Activated naive CD8-positive, alpha-beta T cell treated with anti-CD3 and anti-CD28 coated beads, Interleukin-2, amount 50 U/mL, for 24 hours (primary cell): ENCODE measurements around the gene DNAI1.
A peak's percentile ranks its signal among the peaks of the same experiment; 100 is the strongest.
"Not testable (repeated sequence)": the region's sequence is repeated elsewhere in the genome, so short reads cannot be mapped to it uniquely, and the experiment has no call there.

ENCODE experiments used
- ATAC-seq: fragments of 150-1000 bp; cut with Tn5 transposase; one replicate; pipeline ENCODE4 v1.10.0; 2021
- DNase-seq: peaks from one replicate; pipeline ENCODE4 v3.0.0; 2021
- H3K27ac Mint-ChIP-seq: one replicate; pipeline ENCODE4 v1.8.0; 2021; ENCODE audit warnings: mild to moderate bottlenecking, mixed read lengths
- H3K27me3 Mint-ChIP-seq: one replicate; pipeline ENCODE4 v1.8.0; 2021; ENCODE audit warnings: mixed read lengths
- H3K36me3 Mint-ChIP-seq: one replicate; pipeline ENCODE4 v1.8.0; 2021; ENCODE audit warnings: low read depth, mixed read lengths
- H3K4me1 Mint-ChIP-seq: one replicate; pipeline ENCODE4 v1.8.0; 2021; ENCODE audit warnings: mixed read lengths
- H3K4me3 Mint-ChIP-seq: one replicate; pipeline ENCODE4 v1.8.0; 2021; ENCODE audit warnings: mild to moderate bottlenecking, moderate library complexity, mixed read lengths
- H3K9me3 Mint-ChIP-seq: one replicate; pipeline ENCODE4 v1.8.0; 2021; ENCODE audit warnings: mixed read lengths

DNAI1 gene

DNA sequence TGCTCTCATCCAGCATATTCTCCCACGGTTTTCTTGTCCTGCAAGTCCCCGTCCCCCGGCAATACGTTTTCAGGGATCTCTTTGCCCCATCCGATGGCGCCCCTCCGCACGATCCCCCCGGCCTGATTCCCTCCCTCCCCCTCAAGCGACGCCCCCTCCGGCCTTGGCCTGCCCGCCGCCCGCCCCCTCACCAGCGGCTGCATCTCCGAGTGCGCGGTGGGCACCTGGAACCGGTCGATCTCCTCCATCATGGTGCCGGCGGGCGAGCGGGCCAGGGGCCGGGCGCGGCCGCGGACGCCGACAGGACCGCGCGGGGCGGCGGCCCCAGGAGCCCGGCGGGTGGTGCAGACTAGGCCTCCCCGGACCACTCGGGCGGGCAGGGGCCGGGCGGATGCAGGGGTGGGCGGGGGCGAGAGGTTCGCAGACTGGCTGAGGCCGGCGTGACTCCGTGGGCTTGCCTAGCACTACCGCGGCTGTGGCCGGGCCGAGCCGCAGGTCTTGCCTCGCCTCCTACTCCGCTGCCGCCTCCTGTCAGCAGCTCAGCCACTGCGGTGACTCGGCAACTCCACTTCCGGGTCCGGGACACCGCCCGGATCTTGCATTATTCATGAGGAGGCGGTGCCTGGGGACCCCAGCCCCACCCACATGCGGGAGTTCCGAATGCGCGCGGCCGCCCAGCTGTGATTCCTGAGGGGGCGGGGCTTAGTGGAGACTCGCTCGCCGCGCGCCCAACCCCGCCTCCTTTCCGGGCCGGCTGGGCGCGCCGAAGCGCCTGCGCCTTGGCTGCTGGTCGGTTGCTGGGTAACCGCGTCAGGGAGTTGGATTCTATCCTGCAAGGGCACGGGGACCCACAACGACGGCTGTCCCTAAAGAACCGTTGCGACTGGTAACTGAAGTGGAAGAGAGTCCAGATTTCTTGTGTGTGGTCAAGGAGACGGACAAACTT is at the start of gene DNAI1, which contains the start of gene FAM219A:
Gene DNAI1, plus strand, starts transcription at position 793 of the 946 bp plus-strand sequence. CDS start 201 bp downstream, outside the sequence.
Gene FAM219A, minus strand, starts transcription at position 558 of the 946 bp plus-strand sequence. Its CDS starts 307 bp downstream, at position 251.
- peak within 1 kb of the TSS; percentile 86 for H3K4me3 Mint-ChIP-seq
- peak within 1 kb of the TSS; percentile 61 for H3K27ac Mint-ChIP-seq
- ATAC-seq: peak; percentile 91
- no peaks in the 10 kb centered on the region for H3K9me3 Mint-ChIP-seq
- peaks cover 58% of the 10 kb centered on the region for H3K4me1 Mint-ChIP-seq
- H3K36me3 Mint-ChIP-seq: no peaks in the 10 kb centered on the region
- peak; percentile 99 for DNase-seq
- peaks cover 21% of the 10 kb centered on the region for H3K27me3 Mint-ChIP-seq

DNA sequence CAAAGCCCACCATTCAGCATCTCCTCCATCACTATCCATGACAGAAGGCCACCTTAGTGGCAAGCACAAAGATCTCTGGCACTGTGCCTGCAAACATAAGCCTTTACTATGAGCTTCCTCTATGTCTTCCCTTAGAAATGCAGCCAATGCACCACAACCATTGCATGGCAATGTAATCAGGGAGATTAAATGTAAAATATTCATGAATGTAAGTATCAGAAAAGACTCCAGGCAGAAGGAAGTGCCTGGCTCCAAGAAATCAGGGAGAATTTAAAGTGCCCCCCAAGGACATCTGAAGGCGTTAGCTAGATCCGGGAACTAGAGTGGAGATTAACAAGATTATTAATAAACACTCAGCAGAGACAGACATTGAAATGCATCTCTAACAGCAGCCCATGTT is 49.5 kb upstream of the DNAI1 start:
- ATAC-seq (no peak), DNase-seq (no peak)
- Mint-ChIP-seq H3K36me3 (peaks cover under 1% of the 10 kb centered on the region), H3K4me1 (no peaks in the 10 kb centered on the region), H3K9me3 (no peaks in the 10 kb centered on the region), H3K4me3 (no peak overlapping the region), H3K27ac (no peak overlapping the region), H3K27me3 (no peaks in the 10 kb centered on the region)

DNA sequence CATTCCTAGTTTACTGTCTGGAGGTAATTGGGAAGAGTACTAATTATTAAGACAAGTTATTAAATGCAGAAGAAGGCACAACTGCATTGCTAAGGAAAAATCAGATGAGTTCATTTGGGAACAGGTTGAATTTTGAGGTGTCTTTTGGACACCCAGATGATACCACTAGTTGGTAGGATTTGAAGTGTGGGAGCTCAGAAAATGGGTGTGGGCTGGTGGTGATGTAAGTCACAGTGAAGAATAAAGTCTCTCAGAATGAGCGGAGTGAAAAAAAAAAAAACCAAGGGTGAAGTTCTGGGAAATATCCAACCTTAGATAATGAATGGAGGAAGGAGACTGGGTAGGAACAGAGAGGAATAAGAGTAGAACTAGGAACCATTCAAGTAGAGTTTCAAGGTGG is 46.3 kb upstream of the DNAI1 start:
- H3K27ac Mint-ChIP-seq: no peak overlapping the region
- ATAC-seq (no peak), DNase-seq (no peak)
- H3K4me3 Mint-ChIP-seq: no peak overlapping the region
- H3K4me1 Mint-ChIP-seq: no peaks in the 10 kb centered on the region
- H3K36me3 Mint-ChIP-seq: no peaks in the 10 kb centered on the region
- H3K27me3 Mint-ChIP-seq: no peaks in the 10 kb centered on the region
- no peaks in the 10 kb centered on the region for H3K9me3 Mint-ChIP-seq

- H3K27ac Mint-ChIP-seq: no peak overlapping the region
- H3K9me3 Mint-ChIP-seq: no peaks in the 10 kb centered on the region
- ATAC-seq (no peak), DNase-seq (peak; percentile 54)
- H3K36me3 Mint-ChIP-seq: no peaks in the 10 kb centered on the region
- no peaks in the 10 kb centered on the region for H3K4me1 Mint-ChIP-seq
- H3K27me3 Mint-ChIP-seq: no peaks in the 10 kb centered on the region
- no peak overlapping the region for H3K4me3 Mint-ChIP-seq
Measured at GRCh38 chr9:34413231-34413852, 45.3 kb upstream of the DNAI1 start.

DNA sequence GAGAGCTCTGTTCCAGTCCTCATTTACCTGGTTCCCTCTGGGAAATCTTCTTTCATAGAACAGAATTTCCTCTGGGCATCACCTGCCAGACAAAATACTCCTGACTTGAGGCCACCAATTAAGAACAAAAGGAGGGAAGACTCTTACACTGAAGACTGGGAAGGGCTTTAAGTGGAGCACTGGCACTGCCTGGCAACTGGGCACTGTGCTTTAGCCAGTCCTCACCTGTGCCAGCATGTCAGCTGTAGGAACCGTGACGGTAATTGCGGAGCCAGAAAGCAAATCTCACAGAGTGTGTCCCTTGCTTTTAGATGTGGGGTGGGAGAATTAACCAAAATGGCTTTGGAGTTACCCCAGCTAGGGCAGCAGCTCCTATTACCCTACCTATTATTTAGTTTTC is 40.9 kb upstream of the DNAI1 start:
- no peak for DNase-seq
- no peaks in the 10 kb centered on the region for H3K27me3 Mint-ChIP-seq
- no peak for ATAC-seq
- no peaks in the 10 kb centered on the region for H3K4me1 Mint-ChIP-seq
- no peaks in the 10 kb centered on the region for H3K9me3 Mint-ChIP-seq
- no peaks in the 10 kb centered on the region for H3K36me3 Mint-ChIP-seq
- no peak overlapping the region for H3K27ac Mint-ChIP-seq
- no peak overlapping the region for H3K4me3 Mint-ChIP-seq

GRCh38 chr9:34419716-34420504 is 38.7 kb upstream of the DNAI1 start:
- DNase-seq (no peak), ATAC-seq (no peak)
- H3K36me3 Mint-ChIP-seq: no peaks in the 10 kb centered on the region
- H3K27ac Mint-ChIP-seq: no peak overlapping the region
- H3K4me3 Mint-ChIP-seq: no peak overlapping the region
- no peaks in the 10 kb centered on the region for H3K9me3 Mint-ChIP-seq
- H3K4me1 Mint-ChIP-seq: no peaks in the 10 kb centered on the region
- no peaks in the 10 kb centered on the region for H3K27me3 Mint-ChIP-seq

DNA sequence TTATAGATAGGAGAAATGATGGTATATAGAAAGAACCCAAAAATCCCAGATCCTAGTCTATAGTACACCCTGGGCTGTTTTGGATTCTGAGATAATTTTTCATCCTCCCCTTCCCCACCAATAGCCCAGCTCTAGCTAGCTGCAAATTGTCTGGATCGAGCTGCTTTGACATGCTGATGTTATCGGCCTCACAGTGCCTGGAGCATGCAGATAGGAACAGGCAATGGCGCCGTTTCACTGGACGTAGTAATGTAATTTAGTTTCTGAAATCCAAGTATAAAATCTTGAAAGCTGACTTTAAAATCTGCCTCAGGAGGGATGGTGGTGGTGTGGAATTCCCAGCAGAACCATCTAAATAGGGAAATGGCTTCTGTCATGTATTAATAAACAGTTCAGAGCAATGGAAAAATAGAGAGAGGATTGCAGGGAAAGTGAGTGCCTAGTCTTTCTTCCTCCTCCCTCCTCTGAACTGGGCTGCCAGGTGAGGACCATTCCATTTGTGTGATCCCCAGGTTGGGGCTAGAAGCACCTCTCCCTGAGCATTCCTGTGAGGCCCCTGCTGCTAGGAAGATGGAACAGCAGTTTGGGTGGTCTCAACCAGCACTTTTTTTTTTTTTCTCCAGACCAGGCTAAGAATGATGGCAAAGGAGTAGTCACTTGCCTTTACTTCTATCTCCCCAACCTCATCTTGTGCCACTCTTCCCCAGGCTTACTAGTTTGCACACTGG is 32.1 kb upstream of the DNAI1 start:
- Mint-ChIP-seq H3K36me3 (no peaks in the 10 kb centered on the region), H3K27ac (no peak overlapping the region), H3K9me3 (no peaks in the 10 kb centered on the region), H3K4me1 (no peaks in the 10 kb centered on the region), H3K27me3 (no peaks in the 10 kb centered on the region), H3K4me3 (no peak overlapping the region)
- ATAC-seq (no peak), DNase-seq (no peak)

DNA sequence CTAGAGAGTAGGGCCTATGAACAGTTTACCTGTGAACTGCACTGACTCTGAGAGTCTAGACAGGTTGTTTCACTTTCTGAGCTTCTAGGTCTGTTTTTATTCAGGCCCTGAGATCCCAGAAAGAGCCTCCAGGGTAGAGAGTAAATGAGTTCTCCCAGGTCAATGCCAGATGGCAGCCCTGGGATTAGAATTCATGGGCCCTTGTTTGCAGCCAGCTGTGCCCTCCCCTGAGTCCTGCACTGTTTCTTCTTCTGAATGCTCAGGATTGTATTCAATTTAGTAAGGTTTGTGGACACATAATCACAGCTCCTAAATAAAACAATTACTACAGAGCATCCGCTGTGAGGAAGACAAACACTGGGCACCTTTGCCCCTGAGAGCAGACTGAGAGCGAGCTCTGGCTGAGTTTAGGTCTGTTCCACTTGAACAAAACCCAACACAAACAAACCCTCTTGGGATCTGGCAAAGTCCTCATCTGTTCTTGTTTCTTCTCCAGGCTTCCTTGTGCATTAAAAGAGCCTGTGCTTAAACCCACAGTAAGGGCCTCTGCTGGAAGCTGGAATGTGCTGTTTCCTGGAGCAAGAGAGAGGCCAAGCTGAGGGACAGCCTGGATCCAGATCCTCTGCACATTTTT is 30.2 kb upstream of the DNAI1 start:
- no peaks in the 10 kb centered on the region for H3K9me3 Mint-ChIP-seq
- H3K27ac Mint-ChIP-seq: no peak overlapping the region
- no peaks in the 10 kb centered on the region for H3K36me3 Mint-ChIP-seq
- H3K27me3 Mint-ChIP-seq: no peaks in the 10 kb centered on the region
- DNase-seq: no peak
- H3K4me1 Mint-ChIP-seq: no peaks in the 10 kb centered on the region
- no peak overlapping the region for H3K4me3 Mint-ChIP-seq
- no peak for ATAC-seq

GRCh38 chr9:34430843-34431437 is 27.7 kb upstream of the DNAI1 start:
- H3K9me3 Mint-ChIP-seq: no peaks in the 10 kb centered on the region
- no peaks in the 10 kb centered on the region for H3K27me3 Mint-ChIP-seq
- no peak for ATAC-seq
- H3K4me1 Mint-ChIP-seq: no peaks in the 10 kb centered on the region
- H3K4me3 Mint-ChIP-seq: no peak overlapping the region
- DNase-seq: peak; percentile 18
- no peak overlapping the region for H3K27ac Mint-ChIP-seq
- no peaks in the 10 kb centered on the region for H3K36me3 Mint-ChIP-seq

DNA sequence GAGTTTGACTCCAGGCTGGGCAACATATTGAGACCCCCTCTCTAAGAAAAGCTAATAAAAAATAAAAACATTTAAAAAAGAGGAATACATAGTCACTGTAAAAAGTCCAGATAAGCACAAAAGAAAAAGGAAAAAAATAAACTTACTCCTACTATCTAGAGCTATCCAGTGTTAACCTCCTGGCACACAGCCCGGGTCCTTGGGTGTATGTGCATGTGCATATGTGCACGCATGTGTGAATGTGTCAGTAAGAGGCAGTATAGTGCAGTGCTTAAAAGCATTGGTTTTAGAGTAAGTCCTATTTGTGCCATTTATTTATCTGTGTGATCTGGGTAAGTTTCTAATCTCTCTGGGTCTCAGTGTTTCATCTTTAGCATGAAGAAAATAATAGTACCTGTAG is 26.9 kb upstream of the DNAI1 start:
- no peak overlapping the region for H3K4me3 Mint-ChIP-seq
- H3K36me3 Mint-ChIP-seq: no peaks in the 10 kb centered on the region
- H3K27ac Mint-ChIP-seq: no peak overlapping the region
- DNase-seq: no peak
- H3K4me1 Mint-ChIP-seq: no peaks in the 10 kb centered on the region
- no peaks in the 10 kb centered on the region for H3K9me3 Mint-ChIP-seq
- H3K27me3 Mint-ChIP-seq: no peaks in the 10 kb centered on the region
- no peak for ATAC-seq

- ATAC-seq: peak; percentile 73
- no peaks in the 10 kb centered on the region for H3K27me3 Mint-ChIP-seq
- no peaks in the 10 kb centered on the region for H3K36me3 Mint-ChIP-seq
- H3K27ac Mint-ChIP-seq: no peak overlapping the region
- H3K4me1 Mint-ChIP-seq: peaks cover 9% of the 10 kb centered on the region
- no peaks in the 10 kb centered on the region for H3K9me3 Mint-ChIP-seq
- peak; percentile 52 for DNase-seq
- H3K4me3 Mint-ChIP-seq: no peak overlapping the region
Measured at GRCh38 chr9:34437006-34437925, 21.3 kb upstream of the DNAI1 start.

DNA sequence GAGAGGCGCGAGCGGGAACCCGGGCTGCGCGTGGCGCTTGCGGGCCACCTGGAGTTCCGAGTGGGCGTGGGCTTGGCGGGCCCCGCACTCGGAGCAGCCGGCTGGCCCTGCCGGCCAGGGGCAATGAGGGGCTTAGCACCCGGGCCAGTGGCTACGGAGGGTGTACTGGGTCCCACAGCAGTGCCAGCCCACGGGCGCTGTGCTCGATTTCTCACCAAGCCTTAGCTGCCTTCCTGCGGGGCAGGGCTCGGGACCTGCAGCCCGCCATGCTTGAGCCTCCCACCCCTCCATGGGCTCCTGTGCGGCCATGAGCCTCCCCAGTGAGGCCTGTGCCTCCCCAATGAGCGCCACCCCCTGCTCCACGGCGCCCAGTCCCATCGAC is 20.7 kb upstream of the DNAI1 start:
- H3K27ac Mint-ChIP-seq, H3K4me1 Mint-ChIP-seq, ATAC-seq, H3K27me3 Mint-ChIP-seq, DNase-seq, H3K4me3 Mint-ChIP-seq, H3K36me3 Mint-ChIP-seq, H3K9me3 Mint-ChIP-seq: not testable (repeated sequence)

GRCh38 chr9:34438465-34438864 is 20.1 kb upstream of the DNAI1 start:
- not testable (repeated sequence) for H3K4me1 Mint-ChIP-seq, H3K27me3 Mint-ChIP-seq

More at GRCh38 chr9:34438465-34438864, 20.1 kb upstream of the DNAI1 start:
- H3K9me3 Mint-ChIP-seq, ATAC-seq, H3K27ac Mint-ChIP-seq, DNase-seq, H3K4me3 Mint-ChIP-seq, H3K36me3 Mint-ChIP-seq: not testable (repeated sequence)
